ENCODE measurements around the gene SCLT1. TPM values are rescaled to one million over a fixed set of nuclear protein-coding genes. Genes with fewer than 3 reads are reported as not detected.

Gene SCLT1
- total and polyA plus RNA-seq, 2 of the 4 experiments (the other 2 are of a cell fraction), result 4.9 to 7.7 TPM

GRCh38 chr4:129140521-129140920, 47.2 kb upstream of the SCLT1 start:
- no TSS peak for BruUV-seq (replicated peaks)
- Histone ChIP-seq H3K27ac (ENCODE audit: insufficient read depth, low read length) (no peak overlapping the region), H2BK120ac (ENCODE audit: low read depth, low read length) (no peak overlapping the region), H3K23ac (ENCODE audit: low read depth, low read length) (no peak overlapping the region), H4K20me1 (ENCODE audit: insufficient read depth, low read length) (no peaks in the 10 kb centered on the region), H3K4ac (ENCODE audit: low read depth, low read length) (no peak overlapping the region), H3K14ac (replicated peaks; ENCODE audit: low read depth, low read length) (no peak overlapping the region), H3K9me1 (ENCODE audit: insufficient read depth, low read length) (no peaks in the 10 kb centered on the region), H3K9ac (ENCODE audit: low read depth, low read length) (no peak overlapping the region), H2BK20ac (ENCODE audit: low read depth, low read length) (no peak overlapping the region), H3K4me1 (ENCODE audit: control insufficient read depth, insufficient read depth, low read length) (no peaks in the 10 kb centered on the region), H4K8ac (ENCODE audit: low read depth in 2 of 2, low read length in 2 of 2) (no peak overlapping the region), H3K27me3 (ENCODE audit: control insufficient read depth, insufficient read depth, low read length) (0 out of 2 replicates have a peak, but pooled peaks cover 1% of the 10 kb centered on the region), H3K36me3 (ENCODE audit: control insufficient read depth, insufficient read depth, low read length) (no peaks in the 10 kb centered on the region), H3K79me1 (ENCODE audit: low read depth in 1 of 2, low read length in 2 of 2) (no peaks in the 10 kb centered on the region), H2AFZ (replicated peaks; ENCODE audit: low read length, poor library complexity) (no peak overlapping the region), H4K91ac (ENCODE audit: insufficient read depth, low read depth, low read length) (no peak overlapping the region), H3K4me2 (ENCODE audit: low read depth, low read length) (no peak overlapping the region), H2BK15ac (ENCODE audit: low read depth, low read length) (no peak overlapping the region), H2AK9ac (replicated peaks; ENCODE audit: low read depth, low read length, poor library complexity) (no peak overlapping the region), H3K4me3 (ENCODE audit: insufficient read depth, low read depth, low read length) (no peak overlapping the region), H3K9me3 (ENCODE audit: control insufficient read depth, insufficient read depth, low read length) (no peaks in the 10 kb centered on the region), H3K56ac (ENCODE audit: extremely low read depth, insufficient read depth, low read length) (no peak overlapping the region), H3K18ac (ENCODE audit: low read depth, low read length) (no peak overlapping the region), H4K5ac (ENCODE audit: low read depth, low read length) (no peak overlapping the region), H2BK5ac (ENCODE audit: low read depth, low read length, poor library complexity, severe bottlenecking) (no peak overlapping the region), H2AK5ac (ENCODE audit: low read depth, low read length) (no peak overlapping the region)
- DNase-seq (no peak), ATAC-seq (ENCODE audit: low read depth) (no peak)
- CTCF ChIA-PET, result no interaction called here
- in situ Hi-C loops (cut with MboI; ENCODE audit: low sequenced_read_pairs) (no loop called here), dilution Hi-C loops (cut with HindIII; ENCODE audit: low sequenced_read_pairs, unreplicated experiment) (no loop called here), intact Hi-C loops (cut with micrococcal nuclease) (no loop called here)
- no CpG with 5 or more reads among the region's 2 CpGs for WGBS, 2 experiments (ENCODE audit: extremely low coverage in 2 of 2, insufficient read length in 1 of 2)
- POLR2A ChIA-PET (ENCODE audit: unreplicated experiment), result no interaction called here
- TF ChIP-seq RFX5 (IDR thresholded peaks at IDR 0.05; ENCODE audit: low read depth, low read length), result no peak
- no peak for TF ChIP-seq USF2 (IDR thresholded peaks at IDR 0.05; ENCODE audit: low read depth, low read length)
- no peak for TF ChIP-seq POLR2A (IDR thresholded peaks at IDR 0.05; ENCODE audit: low read depth, low read length)
